GM12878 (cell line): ENCODE measurements around the gene SPG7. TPM values are rescaled to one million over a fixed set of nuclear protein-coding genes. Genes with fewer than 3 reads are reported as not detected.

Experiments used
- ATAC-seq: fragments of 200-7000 bp; cut with Tn5 transposase; 3 replicates; pipeline ENCODE4 v1.9.1; 2020; ENCODE audit warnings: mild to moderate bottlenecking, moderate library complexity
- BruUV-seq: library from RNA; stranded (reverse); fragments of 400-500 nt; replicated peaks from 2 replicates; lab custom pipeline; 2021; lab: Mats Ljungman, UMichigan
- CTCF ChIA-PET: fragments of 300-600 bp; sonication (Branson Sonifier 250); formaldehyde crosslinking; extraction: SDS; loops from one replicate; lab custom pipeline; 2021; ENCODE audit warnings: inconsistent platforms; lab: Yijun Ruan, JAX
- POLR2A ChIA-PET: fragments of 350-600 bp; formaldehyde crosslinking; extraction: SDS; loops from one replicate; lab custom pipeline; 2021; ENCODE audit warnings: inconsistent platforms; lab: Charles Lee
- RAD21 ChIA-PET: fragments of 300-600 bp; sonication (Branson Sonifier 250); formaldehyde crosslinking; loops from one replicate; lab custom pipeline; 2023; ENCODE audit warnings: antibody characterized with exemption; ENCODE audit not compliant: unreplicated experiment; lab: Charles Lee
- SMC1A ChIA-PET: fragments of 300-600 bp; sonication (Branson Sonifier 250); formaldehyde crosslinking; loops from one replicate; lab custom pipeline; 2023; ENCODE audit not compliant: unreplicated experiment, uncharacterized antibody; lab: Charles Lee
- DNase-seq: peaks from one replicate; pipeline ENCODE4 v3.0.0-alpha.2; 2011; ENCODE audit warnings: low read depth, low spot score
- FAIRE-seq: peaks from 3 replicates; lab custom pipeline; 2011; peaks lifted over from hg19 to GRCh38; lab: Jason Lieb, UNC
- H2AFZ ChIP-seq: 2 replicates; pipeline ENCODE4 v1.6.0; 2011; ENCODE audit warnings: low read depth, low read length, control low read depth; ENCODE audit not compliant: control insufficient read depth
- H3K27ac ChIP-seq: 2 replicates; pipeline ENCODE4 v1.5.1; 2011; ENCODE audit warnings: control low read depth; ENCODE audit not compliant: control insufficient read depth, insufficient read depth
- H3K27me3 ChIP-seq, 2 experiments: replicated peaks in 1 of 2; 2 replicates each; pipeline versions ENCODE4 v1.6.0 to v1.6.1; 2011; ENCODE audit warnings: low read length in 1 of 2; ENCODE audit not compliant: control insufficient read depth in 2 of 2, insufficient read depth in 2 of 2
- H3K36me3 ChIP-seq, 2 experiments: 2 replicates each; pipeline ENCODE4 v1.5.1; 2011; ENCODE audit warnings: low read length in 1 of 2; ENCODE audit not compliant: control insufficient read depth in 2 of 2, insufficient read depth in 2 of 2
- H3K4me1 ChIP-seq: 2 replicates; pipeline ENCODE4 v1.6.1; 2011; ENCODE audit warnings: mild to moderate bottlenecking, low read length, moderate library complexity, mixed read lengths; ENCODE audit not compliant: control insufficient read depth, insufficient read depth
- H3K4me2 ChIP-seq: 2 replicates; pipeline ENCODE4 v1.6.0; 2011; ENCODE audit warnings: control low read depth; ENCODE audit not compliant: control insufficient read depth, insufficient read depth
- H3K4me3 ChIP-seq: fragments of 200-600 bp; sonication (generic); 2 replicates; pipeline ENCODE4 v1.5.1; 2016
- H3K79me2 ChIP-seq: 2 replicates; pipeline ENCODE4 v1.6.0; 2011; ENCODE audit warnings: low read length; ENCODE audit not compliant: control insufficient read depth, insufficient read depth
- H3K9ac ChIP-seq: 2 replicates; pipeline ENCODE4 v1.8.0; 2011; ENCODE audit warnings: low read length, control low read depth, mixed read lengths; ENCODE audit not compliant: control insufficient read depth, insufficient read depth
- H3K9me3 ChIP-seq: replicated peaks from 3 replicates; pipeline ENCODE4 v1.5.1; 2011; ENCODE audit warnings: mild to moderate bottlenecking, low read length; ENCODE audit not compliant: control insufficient read depth, insufficient read depth
- H4K20me1 ChIP-seq: 2 replicates; pipeline ENCODE4 v1.6.0; 2011; ENCODE audit not compliant: control insufficient read depth, insufficient read depth
- BACH1 ChIP-seq: fragments of 450-650 bp; IDR thresholded peaks from 2 replicates; pipeline ENCODE4 v1.6.1; 2017; ENCODE audit warnings: mild to moderate bottlenecking, borderline replicate concordance
- BRCA1 ChIP-seq: IDR thresholded peaks from 2 replicates; pipeline ENCODE4 v1.6.1; 2011; ENCODE audit warnings: low read depth, low read length, improper control_type of control experiment
- HDGF ChIP-seq: fragments of 450-650 bp; IDR thresholded peaks from 2 replicates; pipeline ENCODE4 v1.6.1; 2016; ENCODE audit warnings: antibody characterized with exemption
- NR2F1 ChIP-seq: fragments of 450-650 bp; conservative IDR thresholded peaks from 2 replicates; pipeline ENCODE4 v1.6.1; 2017; ENCODE audit warnings: mild to moderate bottlenecking
- STAT3 ChIP-seq: IDR thresholded peaks from 2 replicates; pipeline ENCODE4 v1.6.1; 2011; ENCODE audit warnings: low read depth, low read length, improper control_type of control experiment
- TCF12 ChIP-seq: IDR thresholded peaks from 2 replicates; pipeline ENCODE4 v1.6.1; 2011; ENCODE audit warnings: low read depth, mild to moderate bottlenecking, low read length
- WRNIP1 ChIP-seq: IDR thresholded peaks from 2 replicates; pipeline ENCODE4 v1.6.1; 2011; ENCODE audit warnings: low read depth, low read length, improper control_type of control experiment, borderline replicate concordance
- YY1 ChIP-seq: IDR thresholded peaks from 2 replicates; pipeline ENCODE4 v1.6.1; 2011; ENCODE audit warnings: low read depth, mild to moderate bottlenecking, low read length
- ZNF274 ChIP-seq: IDR thresholded peaks from one replicate; pipeline ENCODE4 v1.8.0; 2011; ENCODE audit not compliant: insufficient read length, insufficient read depth
- ZNF384 ChIP-seq: IDR thresholded peaks from 2 replicates; pipeline ENCODE4 v1.6.1; 2012; ENCODE audit warnings: low read depth, mild to moderate bottlenecking, low read length, improper control_type of control experiment, borderline replicate concordance
- ZNF622 ChIP-seq: fragments of 450-650 bp; IDR thresholded peaks from 2 replicates; pipeline ENCODE4 v1.6.1; 2017; ENCODE audit warnings: mild to moderate bottlenecking, inconsistent platforms
- WGBS: methylation state at CpG from one replicate; pipeline ENCODE4 v1.1.6; 2016; ENCODE audit warnings: low lambda C conversion rate; ENCODE audit not compliant: insufficient replicate concordance, insufficient coverage; ENCODE audit errors: missing lambda C conversion rate; 5-methylcytosine and 5-hydroxymethylcytosine counted together
- in situ Hi-C: fragments of 300-500 bp; cut with MboI; formaldehyde crosslinking; loops from 9 replicates; pipeline ENCODE4 v1.14.3; 2018; ENCODE audit warnings: mixed read lengths
- intact Hi-C: fragments of 100-400 bp; cut with micrococcal nuclease; formaldehyde crosslinking; loops from one replicate; pipeline ENCODE4 v1.14.2; 2022; ENCODE audit not compliant: unreplicated experiment
- polyA plus RNA-seq, 11 experiments: library from polyadenylated mRNA; depleted of rRNA in 4 of 11; unstranded in 6 of 11; stranded (reverse) in 5 of 11; fragments of >200 nt; fragmentation: Nextera tagmentation in 4 of 11; fragmentation: Illumina TruSeq in 1 of 11; extraction: Ambion mirVana in 4 of 11; extraction: Trizol in 1 of 11; gene quantifications; 1 replicate in 1 of 11; 2 replicates in 10 of 11; pipeline versions ENCODE4 v1.2.1 to v1.2.3, GENCODE V29; 2011 to 2016; ENCODE audit warnings: inconsistent platforms in 2 of 11, missing spikeins in 2 of 11, low read depth in 1 of 11
- total RNA-seq, 4 experiments: library from RNA; depleted of rRNA in 3 of 4; stranded (reverse); fragments of >200 nt in 3 of 4; fragmentation: Illumina TruSeq in 1 of 4; extraction: Trizol in 1 of 4; gene quantifications; 2 replicates each; pipeline versions ENCODE4 v1.2.1 to v1.2.3, GENCODE V29; 2013 to 2021
- TF ChIP-seq, protein P1 (sequence below): IDR thresholded peaks from 2 replicates; pipeline ENCODE4 v1.6.1; 2011; ENCODE audit warnings: borderline replicate concordance, low read depth, mild to moderate bottlenecking, moderate library complexity, low read length; ENCODE audit not compliant: insufficient read depth, poor library complexity, severe bottlenecking
- TF ChIP-seq, protein P2 (sequence below): IDR thresholded peaks from 2 replicates; pipeline ENCODE4 v1.6.1; 2012; ENCODE audit warnings: low read length, inconsistent platforms
- TF ChIP-seq, protein P3 (sequence below): IDR thresholded peaks from 2 replicates; pipeline ENCODE4 v1.6.1; 2012; ENCODE audit warnings: mild to moderate bottlenecking, low read depth, low read length
- TF ChIP-seq, protein P4 (sequence below): fragments of 450-650 bp; IDR thresholded peaks from 2 replicates; pipeline ENCODE4 v1.6.1; 2018; ENCODE audit warnings: mild to moderate bottlenecking, low read depth, moderate library complexity; ENCODE audit not compliant: partially characterized antibody
- TF ChIP-seq, protein P5 (sequence below): IDR thresholded peaks from 2 replicates; pipeline ENCODE4 v1.6.1; 2011; ENCODE audit warnings: low read depth, mild to moderate bottlenecking, low read length, moderate library complexity, borderline replicate concordance; ENCODE audit errors: extremely low read depth

The SPG7 gene
- total and polyA plus RNA-seq, 10 of the 15 experiments (the other 5 are each of a cell fraction or from before 2014, with no cell fraction given) = 5.9 to 75.9 (median 52.5) TPM

DNA sequence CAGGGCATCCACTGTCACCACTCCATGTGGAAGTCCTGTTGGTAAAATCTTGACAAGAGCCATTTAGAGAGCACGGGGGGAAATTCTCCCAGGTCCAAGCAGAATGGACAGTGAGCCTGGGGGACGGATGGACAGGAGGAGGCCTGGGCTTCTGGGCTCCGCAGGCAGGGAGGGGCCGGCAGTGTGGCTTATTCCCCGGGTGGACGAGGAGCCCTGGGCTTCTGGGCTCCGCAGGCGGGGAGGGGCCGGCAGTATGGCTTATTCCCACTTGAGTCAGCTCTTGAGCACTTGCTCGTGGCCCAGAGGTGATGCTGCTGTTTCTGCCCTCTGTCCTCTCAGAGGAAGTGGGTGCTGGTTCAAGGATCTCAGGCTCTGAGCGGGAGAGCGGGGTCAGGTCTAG, 30.1 kb downstream of the SPG7 start:
- H2AFZ ChIP-seq = no peak overlapping the region
- no peak overlapping the region for H3K4me3 ChIP-seq
- FAIRE-seq (no peak), ATAC-seq (no peak), DNase-seq (no peak)
- RAD21 ChIA-PET = no interaction called here
- in situ Hi-C loops (no loop called here), intact Hi-C loops (no loop called here)
- CTCF ChIA-PET = no interaction called here
- no TSS peak for BruUV-seq
- no peaks in the 10 kb centered on the region for H4K20me1 ChIP-seq
- H3K9me3 ChIP-seq = no peaks in the 10 kb centered on the region
- H3K4me2 ChIP-seq = no peak overlapping the region
- H3K36me3 ChIP-seq = peaks cover 7 to 18% of the 10 kb centered on the region in 2 experiments
- H3K79me2 ChIP-seq = no peaks in the 10 kb centered on the region
- SMC1A ChIA-PET = interaction anchor here (0.5 kb wide), 1 partner anchor 19 kb away, joined by 3 read pairs; no protein-coding TSS in a partner anchor
- no peaks in the 10 kb centered on the region; the same call in 1 of the 2 replicates for H3K4me1 ChIP-seq
- H3K27me3 ChIP-seq = no peaks in the 10 kb centered on the region
- H3K27ac ChIP-seq = no peak overlapping the region
- H3K9ac ChIP-seq = no peak overlapping the region
- POLR2A ChIA-PET = no interaction called here
- 94% methylated on average over 9 of the region's 12 CpGs for WGBS
- no peak for TF ChIP-seq NR2F1
- no peak for TF ChIP-seq BRCA1
- TF ChIP-seq WRNIP1 = no peak
- TF ChIP-seq YY1 = no peak
- TF ChIP-seq BACH1 = no peak
- TF ChIP-seq STAT3 = no peak
- TF ChIP-seq HDGF = no peak
- TF ChIP-seq, protein P1, sequence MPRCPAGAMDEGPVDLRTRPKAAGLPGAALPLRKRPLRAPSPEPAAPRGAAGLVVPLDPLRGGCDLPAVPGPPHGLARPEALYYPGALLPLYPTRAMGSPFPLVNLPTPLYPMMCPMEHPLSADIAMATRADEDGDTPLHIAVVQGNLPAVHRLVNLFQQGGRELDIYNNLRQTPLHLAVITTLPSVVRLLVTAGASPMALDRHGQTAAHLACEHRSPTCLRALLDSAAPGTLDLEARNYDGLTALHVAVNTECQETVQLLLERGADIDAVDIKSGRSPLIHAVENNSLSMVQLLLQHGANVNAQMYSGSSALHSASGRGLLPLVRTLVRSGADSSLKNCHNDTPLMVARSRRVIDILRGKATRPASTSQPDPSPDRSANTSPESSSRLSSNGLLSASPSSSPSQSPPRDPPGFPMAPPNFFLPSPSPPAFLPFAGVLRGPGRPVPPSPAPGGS = no peak
- TF ChIP-seq, protein P2, sequence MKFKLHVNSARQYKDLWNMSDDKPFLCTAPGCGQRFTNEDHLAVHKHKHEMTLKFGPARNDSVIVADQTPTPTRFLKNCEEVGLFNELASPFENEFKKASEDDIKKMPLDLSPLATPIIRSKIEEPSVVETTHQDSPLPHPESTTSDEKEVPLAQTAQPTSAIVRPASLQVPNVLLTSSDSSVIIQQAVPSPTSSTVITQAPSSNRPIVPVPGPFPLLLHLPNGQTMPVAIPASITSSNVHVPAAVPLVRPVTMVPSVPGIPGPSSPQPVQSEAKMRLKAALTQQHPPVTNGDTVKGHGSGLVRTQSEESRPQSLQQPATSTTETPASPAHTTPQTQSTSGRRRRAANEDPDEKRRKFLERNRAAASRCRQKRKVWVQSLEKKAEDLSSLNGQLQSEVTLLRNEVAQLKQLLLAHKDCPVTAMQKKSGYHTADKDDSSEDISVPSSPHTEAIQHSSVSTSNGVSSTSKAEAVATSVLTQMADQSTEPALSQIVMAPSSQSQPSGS = no peak
- TF ChIP-seq, protein P3, sequence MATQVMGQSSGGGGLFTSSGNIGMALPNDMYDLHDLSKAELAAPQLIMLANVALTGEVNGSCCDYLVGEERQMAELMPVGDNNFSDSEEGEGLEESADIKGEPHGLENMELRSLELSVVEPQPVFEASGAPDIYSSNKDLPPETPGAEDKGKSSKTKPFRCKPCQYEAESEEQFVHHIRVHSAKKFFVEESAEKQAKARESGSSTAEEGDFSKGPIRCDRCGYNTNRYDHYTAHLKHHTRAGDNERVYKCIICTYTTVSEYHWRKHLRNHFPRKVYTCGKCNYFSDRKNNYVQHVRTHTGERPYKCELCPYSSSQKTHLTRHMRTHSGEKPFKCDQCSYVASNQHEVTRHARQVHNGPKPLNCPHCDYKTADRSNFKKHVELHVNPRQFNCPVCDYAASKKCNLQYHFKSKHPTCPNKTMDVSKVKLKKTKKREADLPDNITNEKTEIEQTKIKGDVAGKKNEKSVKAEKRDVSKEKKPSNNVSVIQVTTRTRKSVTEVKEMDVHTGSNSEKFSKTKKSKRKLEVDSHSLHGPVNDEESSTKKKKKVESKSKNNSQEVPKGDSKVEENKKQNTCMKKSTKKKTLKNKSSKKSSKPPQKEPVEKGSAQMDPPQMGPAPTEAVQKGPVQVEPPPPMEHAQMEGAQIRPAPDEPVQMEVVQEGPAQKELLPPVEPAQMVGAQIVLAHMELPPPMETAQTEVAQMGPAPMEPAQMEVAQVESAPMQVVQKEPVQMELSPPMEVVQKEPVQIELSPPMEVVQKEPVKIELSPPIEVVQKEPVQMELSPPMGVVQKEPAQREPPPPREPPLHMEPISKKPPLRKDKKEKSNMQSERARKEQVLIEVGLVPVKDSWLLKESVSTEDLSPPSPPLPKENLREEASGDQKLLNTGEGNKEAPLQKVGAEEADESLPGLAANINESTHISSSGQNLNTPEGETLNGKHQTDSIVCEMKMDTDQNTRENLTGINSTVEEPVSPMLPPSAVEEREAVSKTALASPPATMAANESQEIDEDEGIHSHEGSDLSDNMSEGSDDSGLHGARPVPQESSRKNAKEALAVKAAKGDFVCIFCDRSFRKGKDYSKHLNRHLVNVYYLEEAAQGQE = no peak
- TF ChIP-seq, protein P4, sequence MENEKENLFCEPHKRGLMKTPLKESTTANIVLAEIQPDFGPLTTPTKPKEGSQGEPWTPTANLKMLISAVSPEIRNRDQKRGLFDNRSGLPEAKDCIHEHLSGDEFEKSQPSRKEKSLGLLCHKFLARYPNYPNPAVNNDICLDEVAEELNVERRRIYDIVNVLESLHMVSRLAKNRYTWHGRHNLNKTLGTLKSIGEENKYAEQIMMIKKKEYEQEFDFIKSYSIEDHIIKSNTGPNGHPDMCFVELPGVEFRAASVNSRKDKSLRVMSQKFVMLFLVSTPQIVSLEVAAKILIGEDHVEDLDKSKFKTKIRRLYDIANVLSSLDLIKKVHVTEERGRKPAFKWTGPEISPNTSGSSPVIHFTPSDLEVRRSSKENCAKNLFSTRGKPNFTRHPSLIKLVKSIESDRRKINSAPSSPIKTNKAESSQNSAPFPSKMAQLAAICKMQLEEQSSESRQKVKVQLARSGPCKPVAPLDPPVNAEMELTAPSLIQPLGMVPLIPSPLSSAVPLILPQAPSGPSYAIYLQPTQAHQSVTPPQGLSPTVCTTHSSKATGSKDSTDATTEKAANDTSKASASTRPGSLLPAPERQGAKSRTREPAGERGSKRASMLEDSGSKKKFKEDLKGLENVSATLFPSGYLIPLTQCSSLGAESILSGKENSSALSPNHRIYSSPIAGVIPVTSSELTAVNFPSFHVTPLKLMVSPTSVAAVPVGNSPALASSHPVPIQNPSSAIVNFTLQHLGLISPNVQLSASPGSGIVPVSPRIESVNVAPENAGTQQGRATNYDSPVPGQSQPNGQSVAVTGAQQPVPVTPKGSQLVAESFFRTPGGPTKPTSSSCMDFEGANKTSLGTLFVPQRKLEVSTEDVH = no peak
- TF ChIP-seq ZNF274 = no peak
- TF ChIP-seq ZNF384 = no peak
- no peak for TF ChIP-seq TCF12
- TF ChIP-seq, protein P5, sequence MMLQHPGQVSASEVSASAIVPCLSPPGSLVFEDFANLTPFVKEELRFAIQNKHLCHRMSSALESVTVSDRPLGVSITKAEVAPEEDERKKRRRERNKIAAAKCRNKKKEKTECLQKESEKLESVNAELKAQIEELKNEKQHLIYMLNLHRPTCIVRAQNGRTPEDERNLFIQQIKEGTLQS = no peak
- TF ChIP-seq ZNF622 = no peak
